Measurements from ENCODE around the gene SPTB.

SPTB gene

DNA sequence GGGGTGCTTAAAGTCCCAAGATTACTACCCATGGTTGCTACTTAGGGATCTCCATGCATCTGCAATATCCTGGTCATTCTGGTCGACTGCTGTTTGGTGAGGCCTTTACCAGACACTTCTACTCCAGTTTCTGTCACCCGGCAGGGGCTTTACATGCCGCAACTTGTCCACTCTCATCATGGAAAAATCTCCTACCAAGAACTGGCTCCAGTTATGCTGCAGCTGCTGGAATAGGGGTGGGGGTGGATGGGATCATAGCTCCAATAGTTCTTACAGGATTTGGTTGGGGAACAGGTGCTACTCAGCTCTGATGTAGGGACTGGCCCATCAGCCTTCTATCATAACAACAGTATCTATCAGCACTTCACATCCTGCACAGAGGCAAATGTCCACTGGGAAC is 51.6 kb downstream of the SPTB start:
- Histone ChIP-seq H3K27ac (ENCODE audit: low read length) (no peak overlapping the region), H3K9me3 (replicated peaks; ENCODE audit: insufficient read depth, low read length) (no peaks in the 10 kb centered on the region), H3K4me3 (ENCODE audit: low read length) (no peak overlapping the region), H3K9ac (ENCODE audit: low read length) (no peak overlapping the region), H2AFZ (ENCODE audit: low read length) (no peak overlapping the region), H3K36me3 (replicated peaks; ENCODE audit: insufficient read depth, low read length) (no peaks in the 10 kb centered on the region), H3K4me2 (ENCODE audit: low read depth, low read length) (no peak overlapping the region), H3K9me2 (replicated peaks; ENCODE audit: insufficient read depth, low read length) (no peaks in the 10 kb centered on the region), H3K27me3 (replicated peaks; ENCODE audit: insufficient read depth, low read length) (no peaks in the 10 kb centered on the region), H3K79me2 (ENCODE audit: low read length) (no peaks in the 10 kb centered on the region), H4K20me1 (ENCODE audit: insufficient read depth, low read length) (no peaks in the 10 kb centered on the region), H3F3A (ENCODE audit: insufficient read depth, low read length) (no peaks in the 10 kb centered on the region), H3K4me1 (ENCODE audit: low read length) (no peaks in the 10 kb centered on the region)
- TF ChIP-seq, protein P1, sequence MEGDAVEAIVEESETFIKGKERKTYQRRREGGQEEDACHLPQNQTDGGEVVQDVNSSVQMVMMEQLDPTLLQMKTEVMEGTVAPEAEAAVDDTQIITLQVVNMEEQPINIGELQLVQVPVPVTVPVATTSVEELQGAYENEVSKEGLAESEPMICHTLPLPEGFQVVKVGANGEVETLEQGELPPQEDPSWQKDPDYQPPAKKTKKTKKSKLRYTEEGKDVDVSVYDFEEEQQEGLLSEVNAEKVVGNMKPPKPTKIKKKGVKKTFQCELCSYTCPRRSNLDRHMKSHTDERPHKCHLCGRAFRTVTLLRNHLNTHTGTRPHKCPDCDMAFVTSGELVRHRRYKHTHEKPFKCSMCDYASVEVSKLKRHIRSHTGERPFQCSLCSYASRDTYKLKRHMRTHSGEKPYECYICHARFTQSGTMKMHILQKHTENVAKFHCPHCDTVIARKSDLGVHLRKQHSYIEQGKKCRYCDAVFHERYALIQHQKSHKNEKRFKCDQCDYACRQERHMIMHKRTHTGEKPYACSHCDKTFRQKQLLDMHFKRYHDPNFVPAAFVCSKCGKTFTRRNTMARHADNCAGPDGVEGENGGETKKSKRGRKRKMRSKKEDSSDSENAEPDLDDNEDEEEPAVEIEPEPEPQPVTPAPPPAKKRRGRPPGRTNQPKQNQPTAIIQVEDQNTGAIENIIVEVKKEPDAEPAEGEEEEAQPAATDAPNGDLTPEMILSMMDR (IDR thresholded peaks at IDR 0.05; ENCODE audit: low read length): no peak
- TF ChIP-seq EZH2 (optimal IDR thresholded peaks at IDR 0.05; ENCODE audit: low read depth, low read length) (no peak), EZH2phosphoT487 (IDR thresholded peaks at IDR 0.05; ENCODE audit: low read length) (no peak)
- DNase-seq: no peak

DNA sequence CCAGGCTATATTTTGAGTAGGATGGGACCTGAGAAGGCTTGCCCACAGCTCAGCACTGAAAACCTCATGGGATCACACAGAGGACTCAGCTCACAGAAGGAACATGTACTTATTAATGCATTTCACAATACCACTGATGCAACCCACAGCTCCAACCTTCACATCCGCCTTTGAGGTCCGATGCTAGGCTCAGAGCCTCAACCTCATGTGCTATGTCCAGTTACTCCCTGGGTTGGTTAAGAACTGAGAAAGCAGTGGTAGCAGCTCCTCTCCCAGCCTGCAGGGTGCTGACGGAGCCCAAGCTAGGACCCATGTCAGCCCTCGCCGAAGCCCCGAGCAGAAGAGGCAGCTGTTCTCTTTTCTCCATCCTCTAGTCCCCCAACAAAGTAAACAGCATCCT is 52.9 kb downstream of the SPTB start:
- Histone ChIP-seq H3K9me3 (replicated peaks; ENCODE audit: insufficient read depth, low read length) (no peaks in the 10 kb centered on the region), H4K20me1 (ENCODE audit: insufficient read depth, low read length) (no peaks in the 10 kb centered on the region), H2AFZ (ENCODE audit: low read length) (no peak overlapping the region), H3K27ac (ENCODE audit: low read length) (no peak overlapping the region), H3K4me1 (ENCODE audit: low read length) (no peaks in the 10 kb centered on the region), H3K36me3 (replicated peaks; ENCODE audit: insufficient read depth, low read length) (no peaks in the 10 kb centered on the region), H3K4me2 (ENCODE audit: low read depth, low read length) (no peak overlapping the region), H3K27me3 (replicated peaks; ENCODE audit: insufficient read depth, low read length) (no peaks in the 10 kb centered on the region), H3F3A (ENCODE audit: insufficient read depth, low read length) (no peaks in the 10 kb centered on the region), H3K79me2 (ENCODE audit: low read length) (no peaks in the 10 kb centered on the region), H3K9ac (ENCODE audit: low read length) (no peak overlapping the region), H3K4me3 (ENCODE audit: low read length) (no peak overlapping the region), H3K9me2 (replicated peaks; ENCODE audit: insufficient read depth, low read length) (no peaks in the 10 kb centered on the region)
- no peak for DNase-seq
- TF ChIP-seq, protein P1 (IDR thresholded peaks at IDR 0.05; ENCODE audit: low read length): no peak
- no peak for TF ChIP-seq EZH2 (optimal IDR thresholded peaks at IDR 0.05; ENCODE audit: low read depth, low read length)
- no peak for TF ChIP-seq EZH2phosphoT487 (IDR thresholded peaks at IDR 0.05; ENCODE audit: low read length)

DNA sequence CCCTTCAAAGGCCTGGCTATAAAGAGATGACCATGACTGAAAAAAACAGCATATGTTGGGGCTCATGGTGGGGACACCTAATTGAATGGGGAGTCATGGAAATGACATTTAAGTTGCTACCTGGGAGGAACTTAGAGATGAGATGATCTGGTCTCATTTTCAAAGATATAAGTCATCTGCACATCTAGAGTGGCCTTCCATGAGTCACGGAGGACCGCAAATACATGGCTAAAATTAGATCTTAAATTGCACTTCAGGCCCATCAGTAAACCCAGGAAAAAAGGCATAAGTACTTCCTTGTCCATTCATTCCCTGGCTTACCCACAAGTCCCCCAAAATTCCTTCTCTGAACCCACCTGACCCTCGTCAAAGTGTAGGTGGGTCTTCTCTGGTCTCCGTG is 53.4 kb downstream of the SPTB start:
- Histone ChIP-seq H3K4me2 (ENCODE audit: low read depth, low read length) (no peak overlapping the region), H3K79me2 (ENCODE audit: low read length) (no peaks in the 10 kb centered on the region), H3F3A (ENCODE audit: insufficient read depth, low read length) (no peaks in the 10 kb centered on the region), H3K36me3 (replicated peaks; ENCODE audit: insufficient read depth, low read length) (no peaks in the 10 kb centered on the region), H3K27me3 (replicated peaks; ENCODE audit: insufficient read depth, low read length) (no peaks in the 10 kb centered on the region), H3K27ac (ENCODE audit: low read length) (no peak overlapping the region), H3K4me1 (ENCODE audit: low read length) (no peaks in the 10 kb centered on the region), H3K9ac (ENCODE audit: low read length) (no peak overlapping the region), H3K9me3 (replicated peaks; ENCODE audit: insufficient read depth, low read length) (no peaks in the 10 kb centered on the region), H3K4me3 (ENCODE audit: low read length) (no peak overlapping the region), H4K20me1 (ENCODE audit: insufficient read depth, low read length) (no peaks in the 10 kb centered on the region), H2AFZ (ENCODE audit: low read length) (no peak overlapping the region), H3K9me2 (replicated peaks; ENCODE audit: insufficient read depth, low read length) (no peaks in the 10 kb centered on the region)
- TF ChIP-seq EZH2 (optimal IDR thresholded peaks at IDR 0.05; ENCODE audit: low read depth, low read length) (no peak), EZH2phosphoT487 (IDR thresholded peaks at IDR 0.05; ENCODE audit: low read length) (no peak)
- TF ChIP-seq, protein P1 (IDR thresholded peaks at IDR 0.05; ENCODE audit: low read length): no peak
- DNase-seq: no peak
